ENCODE data around the gene LIN9.

Gene LIN9

GRCh38 chr1:226304291-226304955 is 4.5 kb downstream of the LIN9 start:
- H3K9ac ChIP-seq (ENCODE audit: low read length in 2 of 2) = no peak overlapping the region
- H3K4me3 ChIP-seq (ENCODE audit: low read length in 2 of 2) = no peak overlapping the region
- peaks cover 6% of the 10 kb centered on the region for H3K4me1 ChIP-seq (ENCODE audit: control insufficient read depth, insufficient read depth, low read length)
- no peaks in the 10 kb centered on the region for H3K27me3 ChIP-seq (ENCODE audit: control insufficient read depth in 1 of 2, insufficient read depth in 2 of 2, low read length in 2 of 2)
- H3K36me3 ChIP-seq (ENCODE audit: control insufficient read depth in 2 of 2, insufficient read depth in 2 of 2, low read length in 2 of 2) = no peaks in the 10 kb centered on the region
- H3K27ac ChIP-seq (ENCODE audit: low read length) = no peak overlapping the region
- no peaks in the 10 kb centered on the region for H3K9me3 ChIP-seq (ENCODE audit: control insufficient read depth in 2 of 2, low read length in 2 of 2)

DNA sequence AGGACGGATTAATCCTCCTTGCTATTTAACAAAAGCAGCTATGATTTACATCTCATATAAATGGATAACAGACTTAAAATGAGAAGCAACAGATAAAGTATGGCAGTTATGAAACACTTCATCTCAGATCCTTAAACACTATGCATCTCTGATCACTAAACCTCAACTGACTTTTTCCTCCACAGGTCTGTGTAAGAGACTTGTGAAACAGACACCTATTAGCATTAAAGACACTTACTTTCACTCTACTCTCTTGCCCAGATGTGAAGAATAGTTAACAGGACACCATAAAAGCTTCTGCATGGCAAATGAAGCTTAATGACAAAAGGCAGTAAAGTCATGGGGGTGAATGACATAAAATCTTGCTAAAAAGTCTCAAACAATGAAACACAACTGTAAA is 6.2 kb downstream of the LIN9 start:
- Histone ChIP-seq H3K27ac (ENCODE audit: low read length) (no peak overlapping the region), H3K4me3 (ENCODE audit: low read length in 2 of 2) (no peak overlapping the region), H3K4me1 (ENCODE audit: control insufficient read depth, insufficient read depth, low read length) (no peaks in the 10 kb centered on the region), H3K9ac (ENCODE audit: low read length in 2 of 2) (no peak overlapping the region), H3K36me3 (ENCODE audit: control insufficient read depth in 2 of 2, insufficient read depth in 2 of 2, low read length in 2 of 2) (no peaks in the 10 kb centered on the region), H3K27me3 (ENCODE audit: control insufficient read depth in 1 of 2, insufficient read depth in 2 of 2, low read length in 2 of 2) (no peaks in the 10 kb centered on the region), H3K9me3 (ENCODE audit: control insufficient read depth in 2 of 2, low read length in 2 of 2) (no peaks in the 10 kb centered on the region)

DNA sequence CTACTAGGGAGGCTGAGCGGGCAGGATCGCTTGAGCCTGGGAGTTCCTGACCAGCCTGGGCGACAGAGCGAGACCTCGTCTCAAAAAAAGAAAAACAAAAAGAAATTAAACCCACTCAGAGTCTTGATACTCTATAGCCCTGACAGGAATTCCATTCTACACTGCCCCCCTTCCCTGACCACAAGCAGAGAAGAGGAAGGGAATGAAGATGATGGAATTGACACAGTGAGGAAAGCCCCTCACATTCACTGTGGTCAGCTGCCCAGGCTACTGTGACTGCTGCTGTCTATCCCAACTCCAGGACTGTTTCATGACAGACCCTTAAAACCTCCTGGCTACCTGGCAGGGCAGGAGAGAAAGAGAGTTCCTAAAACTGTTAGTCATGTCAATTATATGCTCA is 12.1 kb downstream of the LIN9 start:
- Histone ChIP-seq H3K9me3 (ENCODE audit: control insufficient read depth in 2 of 2, low read length in 2 of 2) (no peaks in the 10 kb centered on the region), H3K4me3 (ENCODE audit: low read length in 2 of 2) (no peak overlapping the region), H3K27ac (ENCODE audit: low read length) (no peak overlapping the region), H3K9ac (ENCODE audit: low read length in 2 of 2) (no peak overlapping the region), H3K36me3 (ENCODE audit: control insufficient read depth in 2 of 2, insufficient read depth in 2 of 2, low read length in 2 of 2) (peaks cover 0 to 5% of the 10 kb centered on the region in 2 donors), H3K4me1 (ENCODE audit: control insufficient read depth, insufficient read depth, low read length) (no peaks in the 10 kb centered on the region), H3K27me3 (ENCODE audit: control insufficient read depth in 1 of 2, insufficient read depth in 2 of 2, low read length in 2 of 2) (no peaks in the 10 kb centered on the region)

DNA sequence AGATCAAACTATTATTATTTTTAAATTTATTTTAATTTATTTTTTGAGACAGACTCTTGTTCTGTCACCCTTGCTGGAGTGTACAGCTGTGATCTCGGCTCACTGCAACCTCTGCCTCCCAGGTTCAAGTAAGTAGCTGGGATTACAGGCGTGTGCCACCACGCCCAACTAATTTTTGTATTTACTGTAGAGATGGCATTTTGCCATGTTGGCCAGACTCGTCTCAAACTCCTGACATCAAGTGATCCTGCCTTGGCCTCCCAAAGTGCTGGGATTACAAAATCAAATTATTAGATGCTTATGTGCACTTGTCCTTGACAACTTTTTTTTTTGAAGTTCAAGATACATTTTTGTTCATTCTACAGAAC is 15.4 kb downstream of the LIN9 start:
- Histone ChIP-seq H3K27me3 (ENCODE audit: control insufficient read depth in 1 of 2, insufficient read depth in 2 of 2, low read length in 2 of 2) (no peaks in the 10 kb centered on the region), H3K4me3 (ENCODE audit: low read length in 2 of 2) (no peak overlapping the region), H3K4me1 (ENCODE audit: control insufficient read depth, insufficient read depth, low read length) (no peaks in the 10 kb centered on the region), H3K27ac (ENCODE audit: low read length) (no peak overlapping the region), H3K9me3 (ENCODE audit: control insufficient read depth in 2 of 2, low read length in 2 of 2) (no peaks in the 10 kb centered on the region), H3K36me3 (ENCODE audit: control insufficient read depth in 2 of 2, insufficient read depth in 2 of 2, low read length in 2 of 2) (peaks cover 0 to 5% of the 10 kb centered on the region in 2 donors), H3K9ac (ENCODE audit: low read length in 2 of 2) (no peak overlapping the region)

DNA sequence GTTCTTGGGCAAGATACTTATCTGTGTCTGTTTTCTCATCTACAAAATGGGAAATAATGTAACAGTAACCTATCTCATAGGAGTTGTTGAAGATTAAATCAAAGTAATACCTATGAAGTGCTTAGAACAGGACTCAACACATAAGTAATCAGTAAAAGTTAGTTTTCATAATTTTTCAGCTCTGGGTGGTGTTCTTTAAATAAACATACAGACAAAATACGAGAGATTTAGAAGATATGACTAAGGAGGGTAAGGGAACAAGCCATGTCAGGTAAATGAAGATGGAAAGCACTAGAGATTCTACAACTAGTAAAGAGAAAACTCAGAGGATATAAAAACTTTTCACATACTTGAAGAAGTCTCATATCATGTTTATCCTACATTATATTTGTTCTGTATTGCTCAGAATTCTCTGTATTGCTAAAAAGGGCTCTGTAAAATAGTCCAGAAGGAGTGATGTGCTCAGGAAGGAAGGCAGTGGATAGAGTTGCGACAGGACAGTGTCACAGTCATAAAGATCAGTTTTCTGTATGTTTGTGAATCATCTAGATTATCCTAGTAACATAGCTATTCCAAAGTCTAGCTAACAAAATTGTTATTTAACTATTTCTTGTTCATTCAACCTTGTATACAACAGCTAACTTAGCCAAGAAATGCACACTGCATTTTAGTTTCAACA is 16.0 kb downstream of the LIN9 start:
- Histone ChIP-seq H3K9me3 (ENCODE audit: control insufficient read depth in 2 of 2, low read length in 2 of 2) (no peaks in the 10 kb centered on the region), H3K36me3 (ENCODE audit: control insufficient read depth in 2 of 2, insufficient read depth in 2 of 2, low read length in 2 of 2) (peaks cover 0 to 5% of the 10 kb centered on the region in 2 donors), H3K4me1 (ENCODE audit: control insufficient read depth, insufficient read depth, low read length) (no peaks in the 10 kb centered on the region), H3K27ac (ENCODE audit: low read length) (no peak overlapping the region), H3K27me3 (ENCODE audit: control insufficient read depth in 1 of 2, insufficient read depth in 2 of 2, low read length in 2 of 2) (no peaks in the 10 kb centered on the region), H3K9ac (ENCODE audit: low read length in 2 of 2) (no peak overlapping the region), H3K4me3 (ENCODE audit: low read length in 2 of 2) (no peak overlapping the region)

GRCh38 chr1:226287587-226287986 is 21.4 kb downstream of the LIN9 start:
- Histone ChIP-seq H3K27me3 (ENCODE audit: control insufficient read depth in 1 of 2, insufficient read depth in 2 of 2, low read length in 2 of 2) (no peaks in the 10 kb centered on the region), H3K4me1 (ENCODE audit: control insufficient read depth, insufficient read depth, low read length) (no peaks in the 10 kb centered on the region), H3K9ac (ENCODE audit: low read length in 2 of 2) (no peak overlapping the region), H3K9me3 (ENCODE audit: control insufficient read depth in 2 of 2, low read length in 2 of 2) (no peaks in the 10 kb centered on the region), H3K36me3 (ENCODE audit: control insufficient read depth in 2 of 2, insufficient read depth in 2 of 2, low read length in 2 of 2) (no peaks in the 10 kb centered on the region), H3K27ac (ENCODE audit: low read length) (no peak overlapping the region), H3K4me3 (ENCODE audit: low read length in 2 of 2) (no peak overlapping the region)

GRCh38 chr1:226281058-226281457 is 27.9 kb downstream of the LIN9 start:
- Histone ChIP-seq H3K27me3 (ENCODE audit: control insufficient read depth in 1 of 2, insufficient read depth in 2 of 2, low read length in 2 of 2) (no peaks in the 10 kb centered on the region), H3K4me1 (ENCODE audit: control insufficient read depth, insufficient read depth, low read length) (no peaks in the 10 kb centered on the region), H3K36me3 (ENCODE audit: control insufficient read depth in 2 of 2, insufficient read depth in 2 of 2, low read length in 2 of 2) (no peaks in the 10 kb centered on the region), H3K27ac (ENCODE audit: low read length) (no peak overlapping the region), H3K9me3 (ENCODE audit: control insufficient read depth in 2 of 2, low read length in 2 of 2) (no peaks in the 10 kb centered on the region), H3K4me3 (ENCODE audit: low read length in 2 of 2) (no peak overlapping the region), H3K9ac (ENCODE audit: low read length in 2 of 2) (no peak overlapping the region)

DNA sequence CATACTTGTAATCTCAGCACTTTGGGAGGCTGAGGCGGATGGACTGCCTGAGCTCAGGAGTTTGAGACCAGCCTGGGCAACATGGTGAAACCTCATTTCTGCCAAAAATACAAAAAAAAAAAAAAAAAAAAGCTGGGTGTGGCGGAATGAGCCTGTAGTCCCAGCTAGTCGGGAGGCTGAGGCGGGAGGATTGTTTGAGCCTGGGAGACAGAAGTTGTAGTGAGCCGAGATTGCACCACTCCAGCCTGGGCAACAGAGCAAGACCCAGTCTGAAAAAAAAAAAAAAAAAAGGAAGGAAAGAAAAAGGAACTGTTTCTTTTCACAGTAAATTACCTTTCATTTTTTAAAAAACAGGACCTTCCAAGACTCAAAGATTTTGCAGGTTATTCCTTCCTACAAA is 29.5 kb downstream of the LIN9 start:
- Histone ChIP-seq H3K4me1 (ENCODE audit: control insufficient read depth, insufficient read depth, low read length) (no peaks in the 10 kb centered on the region), H3K4me3 (ENCODE audit: low read length in 2 of 2) (no peak overlapping the region)

GRCh38 chr1:226277897-226278296 is 31.1 kb downstream of the LIN9 start:
- Histone ChIP-seq H3K27me3 (ENCODE audit: control insufficient read depth in 1 of 2, insufficient read depth in 2 of 2, low read length in 2 of 2) (no peaks in the 10 kb centered on the region), H3K36me3 (ENCODE audit: control insufficient read depth in 2 of 2, insufficient read depth in 2 of 2, low read length in 2 of 2) (no peaks in the 10 kb centered on the region), H3K9me3 (ENCODE audit: control insufficient read depth in 2 of 2, low read length in 2 of 2) (no peaks in the 10 kb centered on the region)

More for the DNA sequence above, 29.5 kb downstream of the LIN9 start:
- no peaks in the 10 kb centered on the region for H3K36me3 ChIP-seq (ENCODE audit: control insufficient read depth in 2 of 2, insufficient read depth in 2 of 2, low read length in 2 of 2)
- H3K9me3 ChIP-seq (ENCODE audit: control insufficient read depth in 2 of 2, low read length in 2 of 2) = no peaks in the 10 kb centered on the region
- H3K27ac ChIP-seq (ENCODE audit: low read length) = no peak overlapping the region
- H3K9ac ChIP-seq (ENCODE audit: low read length in 2 of 2) = no peak overlapping the region
- H3K27me3 ChIP-seq (ENCODE audit: control insufficient read depth in 1 of 2, insufficient read depth in 2 of 2, low read length in 2 of 2) = no peaks in the 10 kb centered on the region

GRCh38 chr1:226276987-226277386 is 32.0 kb downstream of the LIN9 start:
- H3K27ac ChIP-seq (ENCODE audit: low read length) = no peak overlapping the region

More at GRCh38 chr1:226277897-226278296, 31.1 kb downstream of the LIN9 start:
- no peak overlapping the region for H3K27ac ChIP-seq (ENCODE audit: low read length)
- no peaks in the 10 kb centered on the region for H3K4me1 ChIP-seq (ENCODE audit: control insufficient read depth, insufficient read depth, low read length)
- H3K4me3 ChIP-seq (ENCODE audit: low read length in 2 of 2) = no peak overlapping the region
- H3K9ac ChIP-seq (ENCODE audit: low read length in 2 of 2) = no peak overlapping the region

DNA sequence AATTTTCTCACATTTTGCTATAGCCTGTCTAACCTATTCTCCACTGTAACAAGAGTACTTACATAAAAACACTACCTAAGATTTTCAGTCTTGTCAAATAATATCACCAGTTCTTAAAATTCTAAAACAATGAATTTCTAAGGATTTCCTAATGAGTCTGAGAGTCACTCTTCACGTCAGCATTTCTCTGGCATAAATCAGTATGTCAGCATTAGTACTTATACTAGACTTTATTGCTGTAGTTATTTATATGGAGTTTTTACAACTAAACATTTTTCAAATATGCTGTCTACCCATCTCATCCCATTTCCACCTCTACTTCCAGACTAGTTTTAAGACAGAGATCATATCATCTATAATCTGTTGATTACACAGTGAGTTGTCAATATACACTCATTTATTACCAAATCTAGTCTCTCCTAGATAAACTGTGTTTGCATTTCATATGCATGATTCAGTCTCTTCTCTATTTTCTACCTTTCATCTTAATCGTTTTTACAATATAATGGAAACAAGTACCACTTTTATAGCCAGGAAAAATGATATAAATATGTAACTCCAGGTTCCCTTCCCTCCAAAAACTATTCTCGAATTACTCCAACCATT is 32.8 kb downstream of the LIN9 start:
- Histone ChIP-seq H3K9me3 (ENCODE audit: control insufficient read depth in 2 of 2, low read length in 2 of 2) (no peaks in the 10 kb centered on the region), H3K27ac (ENCODE audit: low read length) (no peak overlapping the region), H3K4me1 (ENCODE audit: control insufficient read depth, insufficient read depth, low read length) (no peaks in the 10 kb centered on the region), H3K4me3 (ENCODE audit: low read length in 2 of 2) (no peak overlapping the region), H3K36me3 (ENCODE audit: control insufficient read depth in 2 of 2, insufficient read depth in 2 of 2, low read length in 2 of 2) (no peaks in the 10 kb centered on the region), H3K9ac (ENCODE audit: low read length in 2 of 2) (no peak overlapping the region), H3K27me3 (ENCODE audit: control insufficient read depth in 1 of 2, insufficient read depth in 2 of 2, low read length in 2 of 2) (no peaks in the 10 kb centered on the region)

More at GRCh38 chr1:226276987-226277386, 32.0 kb downstream of the LIN9 start:
- Histone ChIP-seq H3K9ac (ENCODE audit: low read length in 2 of 2) (no peak overlapping the region), H3K4me3 (ENCODE audit: low read length in 2 of 2) (no peak overlapping the region), H3K4me1 (ENCODE audit: control insufficient read depth, insufficient read depth, low read length) (no peaks in the 10 kb centered on the region), H3K27me3 (ENCODE audit: control insufficient read depth in 1 of 2, insufficient read depth in 2 of 2, low read length in 2 of 2) (no peaks in the 10 kb centered on the region), H3K36me3 (ENCODE audit: control insufficient read depth in 2 of 2, insufficient read depth in 2 of 2, low read length in 2 of 2) (no peaks in the 10 kb centered on the region), H3K9me3 (ENCODE audit: control insufficient read depth in 2 of 2, low read length in 2 of 2) (no peaks in the 10 kb centered on the region)

All from stomach smooth muscle (tissue), 2 donors.